ENCODE measurements around the gene GLT8D1. TPM values are rescaled to one million over a fixed set of nuclear protein-coding genes. Genes with fewer than 3 reads are reported as not detected.

Gene GLT8D1
- total RNA-seq, 2 donors from 2014 or later: 37.7 to 46.7 TPM

DNA sequence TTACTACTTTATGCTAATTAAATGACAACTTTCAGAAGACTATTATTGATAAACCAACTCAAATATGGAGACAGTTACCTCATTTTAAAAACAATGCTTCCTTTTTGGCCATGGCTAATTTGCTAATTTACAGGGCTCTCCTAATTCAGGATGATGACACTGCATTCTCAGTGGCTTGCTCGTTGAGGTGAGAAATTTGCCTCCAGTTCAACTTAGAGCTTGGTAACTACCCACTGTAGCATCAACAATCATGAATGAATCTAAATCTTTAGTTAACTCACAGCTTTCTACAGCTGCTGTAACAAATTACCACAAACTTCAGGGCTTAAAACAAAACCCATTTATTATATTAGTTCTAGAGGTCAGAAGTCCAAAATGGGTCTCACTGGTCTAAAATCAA is 33.9 kb downstream of the GLT8D1 start:
- peaks cover 46% of the 10 kb centered on the region for H3K36me3 ChIP-seq
- no peaks in the 10 kb centered on the region for H3K27me3 ChIP-seq
- H3K4me1 ChIP-seq: peaks cover 0 to 17% of the 10 kb centered on the region in 2 donors
- H3K27ac ChIP-seq: peak overlapping the region in 1 of 2 donors; percentile 55
- TF ChIP-seq, protein P1, sequence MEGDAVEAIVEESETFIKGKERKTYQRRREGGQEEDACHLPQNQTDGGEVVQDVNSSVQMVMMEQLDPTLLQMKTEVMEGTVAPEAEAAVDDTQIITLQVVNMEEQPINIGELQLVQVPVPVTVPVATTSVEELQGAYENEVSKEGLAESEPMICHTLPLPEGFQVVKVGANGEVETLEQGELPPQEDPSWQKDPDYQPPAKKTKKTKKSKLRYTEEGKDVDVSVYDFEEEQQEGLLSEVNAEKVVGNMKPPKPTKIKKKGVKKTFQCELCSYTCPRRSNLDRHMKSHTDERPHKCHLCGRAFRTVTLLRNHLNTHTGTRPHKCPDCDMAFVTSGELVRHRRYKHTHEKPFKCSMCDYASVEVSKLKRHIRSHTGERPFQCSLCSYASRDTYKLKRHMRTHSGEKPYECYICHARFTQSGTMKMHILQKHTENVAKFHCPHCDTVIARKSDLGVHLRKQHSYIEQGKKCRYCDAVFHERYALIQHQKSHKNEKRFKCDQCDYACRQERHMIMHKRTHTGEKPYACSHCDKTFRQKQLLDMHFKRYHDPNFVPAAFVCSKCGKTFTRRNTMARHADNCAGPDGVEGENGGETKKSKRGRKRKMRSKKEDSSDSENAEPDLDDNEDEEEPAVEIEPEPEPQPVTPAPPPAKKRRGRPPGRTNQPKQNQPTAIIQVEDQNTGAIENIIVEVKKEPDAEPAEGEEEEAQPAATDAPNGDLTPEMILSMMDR (IDR thresholded peaks at IDR 0.05): no peak
- H3K9me3 ChIP-seq: no peaks in the 10 kb centered on the region
- no peak for DNase-seq (ENCODE audit: low spot score)
- H3K4me3 ChIP-seq: no peak overlapping the region

DNA sequence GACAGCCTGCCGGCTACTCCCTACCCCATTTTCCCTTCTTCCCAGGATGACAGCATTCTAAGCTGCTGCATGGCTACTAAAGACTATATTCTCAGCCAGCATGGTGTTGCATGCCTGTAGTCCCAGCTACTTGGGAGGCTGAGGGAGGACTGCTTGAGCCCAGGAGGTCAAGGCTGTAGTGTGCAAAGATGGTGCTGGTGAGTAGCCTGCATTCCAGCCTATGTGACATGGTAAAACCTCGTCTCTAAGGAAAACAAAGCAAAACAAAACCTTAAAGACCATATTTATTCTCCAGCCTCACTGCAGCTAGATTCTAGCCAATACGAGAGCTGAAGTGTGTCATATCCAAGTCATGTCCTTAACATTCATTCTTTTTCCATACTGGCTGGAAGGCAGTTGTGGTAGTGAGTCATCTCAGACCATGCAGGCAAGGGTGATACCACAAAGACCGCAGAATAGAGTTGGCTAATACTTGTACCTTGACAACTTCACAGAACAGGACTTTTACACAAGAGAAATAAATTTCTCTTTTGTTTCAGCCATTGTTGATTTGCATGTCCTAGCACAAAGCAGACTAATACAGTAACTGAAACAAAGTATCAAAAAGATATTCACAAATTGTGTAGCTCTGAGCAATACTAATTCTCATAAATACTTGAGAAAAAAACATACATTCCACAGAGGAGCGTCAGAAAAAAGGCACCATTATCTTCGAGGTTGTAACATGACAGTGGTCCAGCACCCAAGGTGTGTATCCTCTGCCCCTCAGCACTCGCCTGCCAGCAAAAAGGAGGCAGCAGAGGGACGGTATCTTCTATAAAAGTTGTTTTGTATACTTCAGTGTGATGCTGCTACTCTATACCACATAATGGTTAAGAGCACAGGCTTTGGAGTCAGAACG is 34.7 kb downstream of the GLT8D1 start:
- Histone ChIP-seq H3K4me3 (no peak overlapping the region), H3K27ac (peak overlapping the region; percentile 12 to 55), H3K27me3 (no peaks in the 10 kb centered on the region), H3K9me3 (no peaks in the 10 kb centered on the region), H3K4me1 (peaks cover 0 to 17% of the 10 kb centered on the region in 2 donors), H3K36me3 (peaks cover 48% of the 10 kb centered on the region)
- TF ChIP-seq, protein P1 (IDR thresholded peaks at IDR 0.05): no peak
- peak; percentile 61 for DNase-seq (ENCODE audit: low spot score)

DNA sequence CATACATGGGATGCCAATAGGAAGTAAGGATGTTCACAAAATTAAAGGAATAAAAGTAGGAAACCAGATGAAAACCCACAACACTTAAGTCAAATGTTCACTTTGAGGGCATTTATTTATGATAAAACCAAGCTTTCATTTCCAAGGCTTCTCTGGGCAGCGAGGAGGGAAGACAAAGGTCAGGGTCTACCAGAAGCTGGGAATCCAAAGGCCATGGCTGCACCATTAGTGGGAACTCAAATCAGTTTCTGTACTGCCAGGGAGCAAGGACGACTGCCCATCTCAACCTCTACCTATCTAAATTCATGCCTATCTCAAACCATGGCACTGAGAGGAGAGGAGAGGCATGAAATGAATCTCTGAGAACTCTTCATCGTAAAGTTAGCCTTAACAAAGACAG is 42.5 kb downstream of the GLT8D1 start:
- Histone ChIP-seq H3K4me3 (no peak overlapping the region), H3K27ac (no peak overlapping the region), H3K36me3 (peaks cover 68% of the 10 kb centered on the region), H3K9me3 (no peaks in the 10 kb centered on the region), H3K4me1 (no peaks in the 10 kb centered on the region), H3K27me3 (no peaks in the 10 kb centered on the region)
- DNase-seq (ENCODE audit: low spot score): no peak
- TF ChIP-seq, protein P1 (IDR thresholded peaks at IDR 0.05): no peak

DNA sequence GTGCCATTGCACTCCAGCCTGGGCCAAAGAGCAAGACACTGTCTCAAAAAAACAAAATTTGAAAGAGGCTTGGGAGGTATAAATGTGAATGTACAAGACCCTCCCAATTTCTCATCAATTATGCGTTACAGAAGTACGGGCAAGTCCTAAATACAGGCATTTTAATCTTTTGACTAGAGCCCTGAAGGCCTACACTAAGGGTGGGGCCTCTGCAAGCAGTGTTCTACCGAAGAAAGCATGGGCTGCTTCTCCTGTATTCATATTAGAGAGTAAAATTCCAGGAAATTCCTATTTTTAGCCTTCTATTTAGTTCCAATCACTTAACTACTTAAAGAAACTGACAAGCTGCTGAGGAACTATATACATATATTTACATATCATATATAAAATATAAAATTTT is 45.5 kb downstream of the GLT8D1 start:
- DNase-seq (ENCODE audit: low spot score): no peak
- H3K4me3 ChIP-seq: no peak overlapping the region
- no peak overlapping the region for H3K27ac ChIP-seq
- no peaks in the 10 kb centered on the region for H3K27me3 ChIP-seq
- H3K36me3 ChIP-seq: peaks cover 76% of the 10 kb centered on the region
- TF ChIP-seq, protein P1 (IDR thresholded peaks at IDR 0.05): no peak
- H3K4me1 ChIP-seq: no peaks in the 10 kb centered on the region
- no peaks in the 10 kb centered on the region for H3K9me3 ChIP-seq

DNA sequence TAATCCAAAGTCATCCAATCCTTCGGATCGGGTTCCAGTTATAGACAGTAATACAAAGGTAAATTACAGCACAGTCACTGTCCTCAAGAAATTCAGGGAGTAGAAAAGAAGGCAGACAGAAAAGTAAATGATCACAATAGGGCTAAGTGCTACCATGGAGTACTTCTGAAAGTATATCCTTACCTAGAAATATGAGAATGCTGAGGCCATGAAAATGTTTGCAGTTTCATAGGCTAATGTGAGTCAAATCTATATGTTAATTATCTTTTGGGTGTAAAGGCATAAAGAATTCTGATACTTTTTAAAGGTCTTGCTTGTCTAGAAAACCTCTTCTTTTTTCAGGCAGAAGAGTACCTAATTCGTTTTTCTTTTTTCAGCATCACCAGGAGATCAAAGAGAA is 49.7 kb downstream of the GLT8D1 start:
- DNase-seq (ENCODE audit: low spot score): no peak

More for the DNA sequence above, 49.7 kb downstream of the GLT8D1 start:
- Histone ChIP-seq H3K4me1 (no peaks in the 10 kb centered on the region), H3K27me3 (no peaks in the 10 kb centered on the region), H3K27ac (no peak overlapping the region), H3K36me3 (peaks cover 93% of the 10 kb centered on the region), H3K9me3 (no peaks in the 10 kb centered on the region), H3K4me3 (no peak overlapping the region)
- TF ChIP-seq, protein P1 (IDR thresholded peaks at IDR 0.05): no peak
